ENCODE data around the gene RTN4R. TPM values are rescaled to one million over a fixed set of nuclear protein-coding genes. Genes with fewer than 3 reads are reported as not detected.

Gene RTN4R
- total RNA-seq, 1 experiment from 2014 or later = 19.0 TPM

- H3K9me2 ChIP-seq (ENCODE audit: insufficient read depth) = no peaks in the 10 kb centered on the region
- POLR2A ChIA-PET = interaction anchor here (0.5 kb wide), 1 partner anchor 12 kb away, joined by 3 read pairs; no protein-coding TSS in a partner anchor
- no peak for DNase-seq (ENCODE audit: low read depth, low spot score)
- H3K4me1 ChIP-seq (ENCODE audit: control insufficient read depth in 1 of 2, insufficient read depth in 2 of 2, low read length in 2 of 2) = peaks cover 0 to under 1% of the 10 kb centered on the region in 2 experiments; a peak in 1 of 4 replicates
- no peak overlapping the region for H2AFZ ChIP-seq (ENCODE audit: low read depth, low read length, poor library complexity, severe bottlenecking)
- no peak for TF ChIP-seq CEBPB (IDR thresholded peaks at IDR 0.05; ENCODE audit: low read depth)
- no peak for TF ChIP-seq SP1 (IDR thresholded peaks at IDR 0.05; ENCODE audit: low read depth)
- no peak for TF ChIP-seq POLR2AphosphoS5 (IDR thresholded peaks at IDR 0.05; ENCODE audit: low read depth, low read length)
- no peak for TF ChIP-seq ZBTB33 (IDR thresholded peaks at IDR 0.05; ENCODE audit: extremely low read depth, insufficient replicate concordance, low read length)
- no peak for TF ChIP-seq MAX (IDR thresholded peaks at IDR 0.05)
- no peak for TF ChIP-seq CBX3 (IDR thresholded peaks at IDR 0.05; ENCODE audit: low read depth)
- no peak for TF ChIP-seq SIN3A (IDR thresholded peaks at IDR 0.05; ENCODE audit: low read depth)
- TF ChIP-seq POLR2A (IDR thresholded peaks at IDR 0.05; ENCODE audit: borderline replicate concordance, extremely low read depth, insufficient read depth, insufficient read length) = no peak
- TF ChIP-seq ZNF274 (IDR thresholded peaks at IDR 0.05; ENCODE audit: low read depth, low read length) = no peak
- TF ChIP-seq, protein P1, sequence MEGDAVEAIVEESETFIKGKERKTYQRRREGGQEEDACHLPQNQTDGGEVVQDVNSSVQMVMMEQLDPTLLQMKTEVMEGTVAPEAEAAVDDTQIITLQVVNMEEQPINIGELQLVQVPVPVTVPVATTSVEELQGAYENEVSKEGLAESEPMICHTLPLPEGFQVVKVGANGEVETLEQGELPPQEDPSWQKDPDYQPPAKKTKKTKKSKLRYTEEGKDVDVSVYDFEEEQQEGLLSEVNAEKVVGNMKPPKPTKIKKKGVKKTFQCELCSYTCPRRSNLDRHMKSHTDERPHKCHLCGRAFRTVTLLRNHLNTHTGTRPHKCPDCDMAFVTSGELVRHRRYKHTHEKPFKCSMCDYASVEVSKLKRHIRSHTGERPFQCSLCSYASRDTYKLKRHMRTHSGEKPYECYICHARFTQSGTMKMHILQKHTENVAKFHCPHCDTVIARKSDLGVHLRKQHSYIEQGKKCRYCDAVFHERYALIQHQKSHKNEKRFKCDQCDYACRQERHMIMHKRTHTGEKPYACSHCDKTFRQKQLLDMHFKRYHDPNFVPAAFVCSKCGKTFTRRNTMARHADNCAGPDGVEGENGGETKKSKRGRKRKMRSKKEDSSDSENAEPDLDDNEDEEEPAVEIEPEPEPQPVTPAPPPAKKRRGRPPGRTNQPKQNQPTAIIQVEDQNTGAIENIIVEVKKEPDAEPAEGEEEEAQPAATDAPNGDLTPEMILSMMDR (IDR thresholded peaks at IDR 0.05 in 2 of 3, conservative IDR thresholded peaks at IDR 0.05 in 1 of 3; ENCODE audit: borderline replicate concordance in 1 of 3, insufficient read depth in 1 of 3, low read depth in 2 of 3, low read length in 2 of 3) = no peak
- no peak for TF ChIP-seq JUND (IDR thresholded peaks at IDR 0.05)
- no peak for TF ChIP-seq EGR1 (IDR thresholded peaks at IDR 0.05; ENCODE audit: low read depth)
- TF ChIP-seq ZFX (IDR thresholded peaks at IDR 0.05) = no peak
- TF ChIP-seq, protein P2, sequence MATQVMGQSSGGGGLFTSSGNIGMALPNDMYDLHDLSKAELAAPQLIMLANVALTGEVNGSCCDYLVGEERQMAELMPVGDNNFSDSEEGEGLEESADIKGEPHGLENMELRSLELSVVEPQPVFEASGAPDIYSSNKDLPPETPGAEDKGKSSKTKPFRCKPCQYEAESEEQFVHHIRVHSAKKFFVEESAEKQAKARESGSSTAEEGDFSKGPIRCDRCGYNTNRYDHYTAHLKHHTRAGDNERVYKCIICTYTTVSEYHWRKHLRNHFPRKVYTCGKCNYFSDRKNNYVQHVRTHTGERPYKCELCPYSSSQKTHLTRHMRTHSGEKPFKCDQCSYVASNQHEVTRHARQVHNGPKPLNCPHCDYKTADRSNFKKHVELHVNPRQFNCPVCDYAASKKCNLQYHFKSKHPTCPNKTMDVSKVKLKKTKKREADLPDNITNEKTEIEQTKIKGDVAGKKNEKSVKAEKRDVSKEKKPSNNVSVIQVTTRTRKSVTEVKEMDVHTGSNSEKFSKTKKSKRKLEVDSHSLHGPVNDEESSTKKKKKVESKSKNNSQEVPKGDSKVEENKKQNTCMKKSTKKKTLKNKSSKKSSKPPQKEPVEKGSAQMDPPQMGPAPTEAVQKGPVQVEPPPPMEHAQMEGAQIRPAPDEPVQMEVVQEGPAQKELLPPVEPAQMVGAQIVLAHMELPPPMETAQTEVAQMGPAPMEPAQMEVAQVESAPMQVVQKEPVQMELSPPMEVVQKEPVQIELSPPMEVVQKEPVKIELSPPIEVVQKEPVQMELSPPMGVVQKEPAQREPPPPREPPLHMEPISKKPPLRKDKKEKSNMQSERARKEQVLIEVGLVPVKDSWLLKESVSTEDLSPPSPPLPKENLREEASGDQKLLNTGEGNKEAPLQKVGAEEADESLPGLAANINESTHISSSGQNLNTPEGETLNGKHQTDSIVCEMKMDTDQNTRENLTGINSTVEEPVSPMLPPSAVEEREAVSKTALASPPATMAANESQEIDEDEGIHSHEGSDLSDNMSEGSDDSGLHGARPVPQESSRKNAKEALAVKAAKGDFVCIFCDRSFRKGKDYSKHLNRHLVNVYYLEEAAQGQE (IDR thresholded peaks at IDR 0.05; ENCODE audit: low read depth) = no peak
- TF ChIP-seq EZH2 (IDR thresholded peaks at IDR 0.05) = no peak
- no peak for TF ChIP-seq RAD21 (IDR thresholded peaks at IDR 0.05; ENCODE audit: low read depth)
- H3K4me2 ChIP-seq (ENCODE audit: low read length) = no peak overlapping the region
- no peak for ATAC-seq
- no peak overlapping the region for H3K4me3 ChIP-seq (replicated peaks in 1 of 2; ENCODE audit: low read depth in 1 of 2, low read length in 2 of 2)
- no peak overlapping the region for H3K9ac ChIP-seq (ENCODE audit: low read length)
- H3K27me3 ChIP-seq (ENCODE audit: insufficient read depth, low read length) = 0 out of 2 replicates have a peak, but pooled peaks cover 3% of the 10 kb centered on the region
- RAD21 ChIA-PET (ENCODE audit: low non-redundant PET in 1 of 2, low total read pairs in 2 of 2, uncharacterized antibody in 2 of 2, unreplicated experiment in 2 of 2) = no interaction called here
- H3K27ac ChIP-seq (ENCODE audit: low read depth, low read length) = no peak overlapping the region
- intact Hi-C loops (cut with micrococcal nuclease) = no loop called here
- H3K79me2 ChIP-seq (ENCODE audit: insufficient read depth, low read length) = no peaks in the 10 kb centered on the region
- H3K36me3 ChIP-seq (ENCODE audit: control insufficient read depth in 1 of 2, insufficient read depth in 2 of 2, low read length in 2 of 2) = no peaks in the 10 kb centered on the region
- H3K9me3 ChIP-seq (ENCODE audit: control insufficient read depth in 1 of 2, insufficient read depth in 1 of 2, low read depth in 1 of 2, low read length in 2 of 2) = no peaks in the 10 kb centered on the region
- BruUV-seq (replicated peaks) = no TSS peak
- H4K20me1 ChIP-seq (ENCODE audit: insufficient read depth) = no peaks in the 10 kb centered on the region
- CTCF ChIA-PET = no interaction called here
Observed at GRCh38 chr22:20197407-20198030, 70.6 kb downstream of the RTN4R start.

Measured in HCT116 (cell line).